ENCODE results near the gene EXTL2. TPM values are rescaled to one million over a fixed set of nuclear protein-coding genes. Genes with fewer than 3 reads are reported as not detected.

The EXTL2 gene
- total and polyA plus RNA-seq, 9 of the 15 experiments (the other 6 are each of a cell fraction or from before 2014, with no cell fraction given): 8.5 to 40.7 (median 26.0) TPM

DNA sequence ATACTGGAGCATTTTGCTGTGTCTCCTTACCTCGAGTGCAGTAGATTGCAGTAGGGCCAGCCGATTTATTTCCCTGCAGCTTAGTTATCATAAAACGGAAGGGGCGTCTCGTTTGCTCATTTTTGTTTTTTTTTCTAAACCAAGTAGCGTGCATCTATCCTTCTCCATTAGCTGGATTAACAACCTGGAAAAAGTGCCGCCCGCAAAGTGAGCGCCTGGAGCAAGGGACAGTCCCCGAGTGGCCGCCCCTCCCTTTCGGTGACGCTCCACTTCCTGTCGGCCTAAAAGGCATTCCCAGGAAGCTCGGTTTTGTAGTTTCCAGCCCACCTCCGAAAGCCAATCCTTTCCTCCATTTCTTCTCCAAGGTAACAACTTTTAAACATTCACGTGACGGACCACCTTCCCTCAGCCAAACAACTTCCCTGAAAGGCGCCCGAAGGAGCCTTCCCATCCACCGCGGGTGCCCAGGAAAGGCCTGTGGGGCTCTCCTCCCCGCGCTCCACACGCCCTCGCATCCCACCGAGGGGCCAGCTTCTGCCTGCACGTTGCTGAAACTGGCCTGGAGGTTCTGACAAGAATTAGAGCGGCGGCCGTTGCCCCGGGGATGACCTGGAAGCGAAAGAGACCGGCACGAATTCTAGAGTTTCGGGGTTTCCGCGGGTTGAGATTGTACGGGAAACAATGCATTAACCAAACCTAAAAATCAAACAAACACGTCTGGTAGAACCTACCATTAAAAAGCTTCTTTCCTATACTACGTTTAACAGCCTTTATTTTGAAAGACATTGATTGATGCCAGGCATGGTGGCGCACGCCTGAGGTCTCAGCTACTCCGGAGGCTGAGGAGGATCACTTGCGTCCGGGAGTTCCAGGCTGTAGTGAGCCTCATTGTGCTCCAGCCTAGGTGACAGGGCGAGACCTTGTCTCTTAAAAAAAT, at the start of gene EXTL2 (continued):
- TF ChIP-seq MBD2 (IDR thresholded peaks at IDR 0.05; ENCODE audit: borderline replicate concordance, low read depth): no peak
- TF ChIP-seq, protein P1, sequence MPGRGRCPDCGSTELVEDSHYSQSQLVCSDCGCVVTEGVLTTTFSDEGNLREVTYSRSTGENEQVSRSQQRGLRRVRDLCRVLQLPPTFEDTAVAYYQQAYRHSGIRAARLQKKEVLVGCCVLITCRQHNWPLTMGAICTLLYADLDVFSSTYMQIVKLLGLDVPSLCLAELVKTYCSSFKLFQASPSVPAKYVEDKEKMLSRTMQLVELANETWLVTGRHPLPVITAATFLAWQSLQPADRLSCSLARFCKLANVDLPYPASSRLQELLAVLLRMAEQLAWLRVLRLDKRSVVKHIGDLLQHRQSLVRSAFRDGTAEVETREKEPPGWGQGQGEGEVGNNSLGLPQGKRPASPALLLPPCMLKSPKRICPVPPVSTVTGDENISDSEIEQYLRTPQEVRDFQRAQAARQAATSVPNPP (IDR thresholded peaks at IDR 0.05; ENCODE audit: borderline replicate concordance, insufficient read depth, insufficient read length): no peak
- no peak for TF ChIP-seq ZNF133 (CRISPR knock-in tag; IDR thresholded peaks at IDR 0.05)
- TF ChIP-seq ILF3 (IDR thresholded peaks at IDR 0.05; ENCODE audit: borderline replicate concordance): no peak
- no peak for TF ChIP-seq ZNF584 (CRISPR knock-in tag; IDR thresholded peaks at IDR 0.05; ENCODE audit: low read depth)
- TF ChIP-seq, protein P2, sequence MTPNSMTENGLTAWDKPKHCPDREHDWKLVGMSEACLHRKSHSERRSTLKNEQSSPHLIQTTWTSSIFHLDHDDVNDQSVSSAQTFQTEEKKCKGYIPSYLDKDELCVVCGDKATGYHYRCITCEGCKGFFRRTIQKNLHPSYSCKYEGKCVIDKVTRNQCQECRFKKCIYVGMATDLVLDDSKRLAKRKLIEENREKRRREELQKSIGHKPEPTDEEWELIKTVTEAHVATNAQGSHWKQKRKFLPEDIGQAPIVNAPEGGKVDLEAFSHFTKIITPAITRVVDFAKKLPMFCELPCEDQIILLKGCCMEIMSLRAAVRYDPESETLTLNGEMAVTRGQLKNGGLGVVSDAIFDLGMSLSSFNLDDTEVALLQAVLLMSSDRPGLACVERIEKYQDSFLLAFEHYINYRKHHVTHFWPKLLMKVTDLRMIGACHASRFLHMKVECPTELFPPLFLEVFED (CRISPR knock-in tag; conservative IDR thresholded peaks at IDR 0.05): no peak
- no peak for TF ChIP-seq HMGN3 (IDR thresholded peaks at IDR 0.05; ENCODE audit: borderline replicate concordance, extremely low read depth, insufficient read length, low read depth, low read length)
- no peak for TF ChIP-seq PRPF4 (IDR thresholded peaks at IDR 0.05; ENCODE audit: insufficient read depth, low read depth, low read length, poor library complexity, severe bottlenecking)
- no peak for TF ChIP-seq DDX20 (tag; IDR thresholded peaks at IDR 0.05; ENCODE audit: low read depth)
- TF ChIP-seq TAL1 (IDR thresholded peaks at IDR 0.05): no peak
- no peak for TF ChIP-seq ZNF707 (CRISPR knock-in tag; conservative IDR thresholded peaks at IDR 0.05)
- no peak for TF ChIP-seq FUS (optimal IDR thresholded peaks at IDR 0.05; ENCODE audit: low read depth, low read length)
